ENCODE data around the gene DPP4.

GRCh38 chr2:162107361-162107901, 33.4 kb upstream of the DPP4 start:
- TF ChIP-seq CTCF (IDR thresholded peaks at IDR 0.05) (no peak), POLR2A (IDR thresholded peaks at IDR 0.05) (no peak)
